ENCODE results near the gene TMEM51.

TMEM51 gene

GRCh38 chr1:15256584-15256983 lies 103.0 kb downstream of the TMEM51 start:
- no peak overlapping the region for H3K4me3 ChIP-seq
- no peak overlapping the region for H3K27ac ChIP-seq

- peak overlapping the region in 1 of 21 experiments; percentile 13 for H3K27ac ChIP-seq
- H3K4me3 ChIP-seq = no peak overlapping the region
Measured at GRCh38 chr1:15257309-15257708, 103.8 kb downstream of the TMEM51 start.

DNA sequence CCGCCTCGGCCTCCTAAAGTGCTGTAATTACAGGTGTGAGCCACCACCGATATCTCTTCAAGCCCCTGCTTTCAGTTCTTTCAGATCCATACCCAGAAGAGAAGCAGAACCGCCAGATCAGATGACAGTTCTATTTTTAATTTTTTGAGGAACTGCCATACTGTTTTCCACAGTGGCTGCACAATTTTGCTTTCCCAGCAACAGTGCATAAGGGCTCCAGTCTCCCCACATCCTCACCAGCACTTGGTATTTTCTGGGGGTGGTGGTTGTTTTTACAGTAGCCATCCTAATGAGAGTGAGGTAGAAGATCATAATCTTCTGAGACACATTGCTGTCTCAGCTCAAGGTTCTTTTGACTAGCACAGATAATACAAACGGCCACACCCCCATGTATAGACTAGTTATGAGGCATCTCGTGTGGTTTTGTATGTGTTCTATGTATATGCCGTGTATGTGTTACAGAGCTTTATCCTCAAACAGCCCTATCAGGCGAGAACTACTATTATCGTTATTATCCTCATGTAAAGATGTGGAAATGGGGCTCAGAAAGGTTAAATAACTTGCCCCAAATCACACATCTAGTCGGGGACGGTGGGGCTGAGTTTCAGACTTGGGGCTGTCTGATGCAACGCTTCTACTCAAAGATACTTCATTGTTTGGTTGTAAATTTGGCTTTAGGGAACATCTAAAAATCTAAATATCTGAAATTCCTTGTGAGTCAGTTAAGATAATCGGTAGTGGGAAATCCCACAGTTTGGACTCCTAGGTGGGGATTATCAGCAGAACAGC lies 105.5 kb downstream of the TMEM51 start:
- Histone ChIP-seq H3K4me3 (no peak overlapping the region), H3K27ac (peak overlapping the region in 9 of 21 experiments; percentile 3 to 79 (median 43))

DNA sequence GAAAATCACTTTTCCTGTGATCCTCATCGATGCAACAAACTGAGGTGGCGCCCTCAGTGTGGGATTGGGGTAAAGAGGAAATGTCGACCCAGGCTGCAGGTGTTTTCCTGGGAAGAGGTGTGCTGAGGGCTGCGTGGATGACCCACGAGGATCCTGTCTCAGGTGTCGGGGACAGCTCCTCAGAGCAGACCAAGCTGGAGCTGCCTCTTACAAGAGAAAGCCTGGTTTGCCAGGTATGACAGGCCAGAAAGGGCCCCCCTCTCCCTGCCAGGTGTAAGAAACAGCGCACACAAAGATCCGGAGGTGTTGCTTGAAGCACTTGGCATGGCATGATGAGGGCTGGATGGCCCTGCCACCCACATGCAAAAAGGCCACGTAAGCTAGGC lies 106.1 kb downstream of the TMEM51 start:
- Histone ChIP-seq H3K27ac (peak overlapping the region in 8 of 21 experiments; percentile 14 to 79 (median 46)), H3K4me3 (no peak overlapping the region)

DNA sequence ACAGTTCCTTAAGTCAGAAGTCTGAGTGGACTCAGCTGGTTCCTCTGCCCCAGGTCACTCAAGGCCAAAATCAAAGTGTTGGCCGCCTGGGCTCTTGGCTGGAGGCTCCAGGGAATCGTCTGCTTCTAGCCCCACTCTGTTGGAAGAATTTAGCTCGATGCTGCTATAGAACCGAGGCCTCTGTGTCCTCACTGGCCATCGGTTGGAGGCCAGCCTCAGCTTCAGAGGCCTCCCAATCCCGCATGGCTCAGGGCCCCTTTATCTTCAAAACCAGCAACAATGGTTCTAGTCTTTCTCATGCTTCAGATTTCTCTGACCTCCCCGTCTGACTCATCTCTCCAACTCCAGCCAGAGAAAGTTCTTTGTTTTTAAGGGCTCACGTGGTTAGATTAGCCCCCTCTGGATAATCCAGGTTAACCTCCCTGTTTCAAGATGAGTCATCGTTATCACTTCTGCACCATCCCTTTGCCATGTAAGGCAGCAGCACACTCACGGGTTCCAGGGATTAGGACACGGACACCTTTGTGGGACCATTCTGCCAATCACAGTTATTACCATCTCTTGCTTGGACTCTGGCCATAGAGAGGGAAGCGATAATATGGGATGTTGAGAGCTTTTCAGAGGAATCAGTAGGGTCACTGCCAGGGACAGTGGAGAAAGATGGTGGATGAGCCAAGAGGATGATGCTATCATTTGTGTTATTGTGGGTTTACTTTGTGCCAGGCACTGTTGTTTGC lies 107.0 kb downstream of the TMEM51 start:
- H3K27ac ChIP-seq = peak overlapping the region in 11 of 21 experiments; percentile 12 to 79 (median 45)
- H3K4me3 ChIP-seq = no peak overlapping the region

DNA sequence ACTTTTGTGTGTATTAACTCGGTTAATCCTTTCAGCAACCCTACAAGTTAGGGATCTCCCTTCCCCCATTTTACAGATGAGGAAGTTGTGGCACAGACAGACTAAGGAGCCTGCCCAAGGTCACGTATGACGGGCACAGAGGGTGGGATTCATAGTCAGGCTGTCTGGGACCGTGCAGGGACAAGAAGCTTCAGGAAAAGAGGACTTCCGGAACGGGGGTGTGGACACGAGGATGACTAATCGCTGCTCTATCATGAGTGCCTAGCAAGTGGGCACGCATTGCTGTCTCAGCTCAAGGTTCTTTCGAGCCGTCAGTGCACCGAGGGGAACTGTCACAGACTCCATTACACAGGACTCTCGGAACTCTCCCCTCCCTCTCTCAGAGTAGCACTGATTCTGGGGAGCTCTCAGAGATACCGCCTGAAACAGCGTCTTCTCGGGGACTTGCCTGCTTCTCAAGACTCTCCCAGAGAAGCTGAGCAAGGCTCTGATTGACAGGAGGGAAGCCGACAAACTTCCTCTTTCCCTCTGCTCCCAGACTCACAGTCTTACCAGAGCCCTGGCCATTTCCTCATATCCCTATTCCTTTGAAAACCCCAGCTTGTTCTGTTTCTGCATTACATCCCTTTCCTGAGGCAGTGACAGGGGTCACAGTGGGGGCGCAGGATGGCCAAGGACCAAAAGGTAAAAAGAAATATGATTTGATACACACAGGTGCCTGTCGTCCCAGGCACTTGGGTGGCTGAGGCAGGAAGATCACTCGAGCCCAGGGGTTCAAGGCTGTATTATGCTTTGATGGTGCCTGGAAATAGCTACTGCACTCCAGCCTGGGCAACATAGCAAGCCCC lies 107.8 kb downstream of the TMEM51 start:
- peak overlapping the region in 11 of 21 experiments; percentile 18 to 79 (median 53) for H3K27ac ChIP-seq

GRCh38 chr1:15262003-15262377 lies 108.4 kb downstream of the TMEM51 start:
- no peak overlapping the region for H3K4me3 ChIP-seq
- H3K27ac ChIP-seq = peak overlapping the region in 8 of 21 experiments; percentile 6 to 78 (median 50)

More for the DNA sequence above, 107.8 kb downstream of the TMEM51 start:
- peak overlapping the region in 2 of 7 experiments; percentile 14 to 26 for H3K4me3 ChIP-seq

DNA sequence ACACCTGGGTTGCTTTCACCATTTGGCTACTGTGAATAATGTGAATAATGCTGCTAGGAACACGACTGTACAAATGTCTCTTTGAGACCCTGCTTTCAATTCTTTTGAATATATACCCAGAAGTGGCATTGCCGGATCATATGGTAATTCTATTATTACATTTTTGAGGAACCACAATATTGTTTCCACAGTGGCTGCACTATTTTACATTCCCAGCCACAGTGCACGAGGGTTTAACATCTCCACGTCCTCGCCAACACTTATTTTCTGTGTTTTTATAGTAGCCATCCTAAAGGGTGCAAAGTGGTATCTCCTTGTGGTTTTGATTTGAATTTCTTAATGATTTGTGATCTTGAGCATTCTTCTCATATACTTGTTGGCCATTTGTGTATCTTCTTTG lies 109.2 kb downstream of the TMEM51 start:
- peak overlapping the region in 2 of 21 experiments; percentile 32 to 78 for H3K27ac ChIP-seq
- H3K4me3 ChIP-seq = no peak overlapping the region

GRCh38 chr1:15264769-15265168 lies 111.2 kb downstream of the TMEM51 start:
- Histone ChIP-seq H3K27ac (no peak overlapping the region), H3K4me3 (no peak overlapping the region)
